GM12878 (cell line): ENCODE results near the gene PSMC3IP. TPM values are rescaled to one million over a fixed set of nuclear protein-coding genes. Genes with fewer than 3 reads are reported as not detected.

Source experiments
- ATAC-seq: fragments of 200-7000 bp; cut with Tn5 transposase; 3 replicates; pipeline ENCODE4 v1.9.1; 2020; ENCODE audit warnings: mild to moderate bottlenecking, moderate library complexity
- BruUV-seq: library from RNA; stranded (reverse); fragments of 400-500 nt; replicated peaks from 2 replicates; lab custom pipeline; 2021; lab: Mats Ljungman, UMichigan
- CTCF ChIA-PET: fragments of 300-600 bp; sonication (Branson Sonifier 250); formaldehyde crosslinking; extraction: SDS; loops from one replicate; lab custom pipeline; 2021; ENCODE audit warnings: inconsistent platforms; lab: Yijun Ruan, JAX
- POLR2A ChIA-PET: fragments of 350-600 bp; formaldehyde crosslinking; extraction: SDS; loops from one replicate; lab custom pipeline; 2021; ENCODE audit warnings: inconsistent platforms; lab: Charles Lee
- RAD21 ChIA-PET: fragments of 300-600 bp; sonication (Branson Sonifier 250); formaldehyde crosslinking; loops from one replicate; lab custom pipeline; 2023; ENCODE audit warnings: antibody characterized with exemption; ENCODE audit not compliant: unreplicated experiment; lab: Charles Lee
- SMC1A ChIA-PET: fragments of 300-600 bp; sonication (Branson Sonifier 250); formaldehyde crosslinking; loops from one replicate; lab custom pipeline; 2023; ENCODE audit not compliant: unreplicated experiment, uncharacterized antibody; lab: Charles Lee
- DNase-seq: peaks from one replicate; pipeline ENCODE4 v3.0.0-alpha.2; 2011; ENCODE audit warnings: low read depth, low spot score
- FAIRE-seq: peaks from 3 replicates; lab custom pipeline; 2011; peaks lifted over from hg19 to GRCh38; lab: Jason Lieb, UNC
- H2AFZ ChIP-seq: 2 replicates; pipeline ENCODE4 v1.6.0; 2011; ENCODE audit warnings: low read depth, low read length, control low read depth; ENCODE audit not compliant: control insufficient read depth
- H3K27ac ChIP-seq: 2 replicates; pipeline ENCODE4 v1.5.1; 2011; ENCODE audit warnings: control low read depth; ENCODE audit not compliant: control insufficient read depth, insufficient read depth
- H3K27me3 ChIP-seq, 2 experiments: replicated peaks in 1 of 2; 2 replicates each; pipeline versions ENCODE4 v1.6.0 to v1.6.1; 2011; ENCODE audit warnings: low read length in 1 of 2; ENCODE audit not compliant: control insufficient read depth in 2 of 2, insufficient read depth in 2 of 2
- H3K36me3 ChIP-seq, 2 experiments: 2 replicates each; pipeline ENCODE4 v1.5.1; 2011; ENCODE audit warnings: low read length in 1 of 2; ENCODE audit not compliant: control insufficient read depth in 2 of 2, insufficient read depth in 2 of 2
- H3K4me1 ChIP-seq: 2 replicates; pipeline ENCODE4 v1.6.1; 2011; ENCODE audit warnings: mild to moderate bottlenecking, low read length, moderate library complexity, mixed read lengths; ENCODE audit not compliant: control insufficient read depth, insufficient read depth
- H3K4me2 ChIP-seq: 2 replicates; pipeline ENCODE4 v1.6.0; 2011; ENCODE audit warnings: control low read depth; ENCODE audit not compliant: control insufficient read depth, insufficient read depth
- H3K4me3 ChIP-seq: fragments of 200-600 bp; sonication (generic); 2 replicates; pipeline ENCODE4 v1.5.1; 2016
- H3K79me2 ChIP-seq: 2 replicates; pipeline ENCODE4 v1.6.0; 2011; ENCODE audit warnings: low read length; ENCODE audit not compliant: control insufficient read depth, insufficient read depth
- H3K9ac ChIP-seq: 2 replicates; pipeline ENCODE4 v1.8.0; 2011; ENCODE audit warnings: low read length, control low read depth, mixed read lengths; ENCODE audit not compliant: control insufficient read depth, insufficient read depth
- H3K9me3 ChIP-seq: replicated peaks from 3 replicates; pipeline ENCODE4 v1.5.1; 2011; ENCODE audit warnings: mild to moderate bottlenecking, low read length; ENCODE audit not compliant: control insufficient read depth, insufficient read depth
- H4K20me1 ChIP-seq: 2 replicates; pipeline ENCODE4 v1.6.0; 2011; ENCODE audit not compliant: control insufficient read depth, insufficient read depth
- ATF3 ChIP-seq: IDR thresholded peaks from 2 replicates; pipeline ENCODE4 v1.6.1; 2011; ENCODE audit warnings: low read depth, mild to moderate bottlenecking, low read length, moderate library complexity, borderline replicate concordance; ENCODE audit errors: extremely low read depth
- BACH1 ChIP-seq: fragments of 450-650 bp; IDR thresholded peaks from 2 replicates; pipeline ENCODE4 v1.6.1; 2017; ENCODE audit warnings: mild to moderate bottlenecking, borderline replicate concordance
- BHLHE40 ChIP-seq, 2 experiments: fragments of 450-650 bp in 1 of 2; IDR thresholded peaks; 2 replicates each; pipeline ENCODE4 v1.6.1; 2011 to 2017; ENCODE audit warnings: low read depth in 2 of 2, borderline replicate concordance in 1 of 2, improper control_type of control experiment in 1 of 2, low read length in 1 of 2, mild to moderate bottlenecking in 1 of 2
- CHD2 ChIP-seq: IDR thresholded peaks from 2 replicates; pipeline ENCODE4 v1.6.1; 2011; ENCODE audit warnings: low read depth, low read length, improper control_type of control experiment, borderline replicate concordance
- DPF2 ChIP-seq: fragments of 450-650 bp; IDR thresholded peaks from 2 replicates; pipeline ENCODE4 v1.6.1; 2017; ENCODE audit warnings: mild to moderate bottlenecking
- EP300 ChIP-seq, 2 experiments: fragments of 150-350 bp in 1 of 2; IDR thresholded peaks; 2 replicates each; pipeline ENCODE4 v1.6.1; 2011 to 2012; ENCODE audit warnings: low read depth in 2 of 2, low read length in 2 of 2, borderline replicate concordance in 1 of 2, improper control_type of control experiment in 1 of 2, inconsistent platforms in 1 of 2; ENCODE audit not compliant: control insufficient read depth in 1 of 2
- IKZF2 ChIP-seq, 2 experiments: fragments of 450-650 bp; IDR thresholded peaks; 2 replicates each; pipeline ENCODE4 v1.6.1; 2017; ENCODE audit warnings: mild to moderate bottlenecking in 2 of 2, moderate library complexity in 2 of 2
- IRF3 ChIP-seq: fragments of 450-650 bp; IDR thresholded peaks from 2 replicates; pipeline ENCODE4 v1.6.1; 2014; ENCODE audit warnings: mild to moderate bottlenecking
- JUNB ChIP-seq: IDR thresholded peaks from 2 replicates; pipeline ENCODE4 v1.6.1; 2016; ENCODE audit warnings: antibody characterized with exemption, mild to moderate bottlenecking
- KDM1A ChIP-seq: fragments of 200-600 bp; sonication (generic); IDR thresholded peaks from 2 replicates; pipeline ENCODE4 v1.6.1; 2016; ENCODE audit warnings: borderline replicate concordance
- NFIC ChIP-seq: IDR thresholded peaks from 2 replicates; pipeline ENCODE4 v1.6.1; 2012; ENCODE audit warnings: low read depth, mild to moderate bottlenecking, inconsistent platforms, low read length, moderate library complexity
- PAX5 ChIP-seq: IDR thresholded peaks from 2 replicates; pipeline ENCODE4 v1.6.1; 2011; ENCODE audit warnings: low read depth, low read length, borderline replicate concordance
- PAX8 ChIP-seq: fragments of 450-650 bp; IDR thresholded peaks from 2 replicates; pipeline ENCODE4 v1.6.1; 2017; ENCODE audit warnings: mild to moderate bottlenecking, moderate library complexity
- RBBP5 ChIP-seq: fragments of 200-600 bp; sonication (generic); conservative IDR thresholded peaks from 2 replicates; pipeline ENCODE4 v1.6.1; 2016
- RUNX3 ChIP-seq: IDR thresholded peaks from 2 replicates; pipeline ENCODE4 v1.6.1; 2012; ENCODE audit warnings: low read length, inconsistent platforms
- SMAD1 ChIP-seq: fragments of 450-650 bp; IDR thresholded peaks from 2 replicates; pipeline ENCODE4 v1.6.1; 2018; ENCODE audit warnings: mild to moderate bottlenecking, low read depth; ENCODE audit not compliant: partially characterized antibody
- SMARCA5 ChIP-seq: fragments of 450-650 bp; IDR thresholded peaks from 2 replicates; pipeline ENCODE4 v1.6.1; 2017; ENCODE audit warnings: mild to moderate bottlenecking
- STAT1 ChIP-seq: fragments of 450-650 bp; conservative IDR thresholded peaks from 2 replicates; pipeline ENCODE4 v1.6.1; 2014; ENCODE audit warnings: antibody characterized with exemption, mild to moderate bottlenecking
- YY1 ChIP-seq: IDR thresholded peaks from 2 replicates; pipeline ENCODE4 v1.6.1; 2011; ENCODE audit warnings: low read depth, mild to moderate bottlenecking, low read length
- ZBTB33 ChIP-seq: fragments of 450-650 bp; IDR thresholded peaks from 2 replicates; pipeline ENCODE4 v1.6.1; 2017; ENCODE audit warnings: mild to moderate bottlenecking
- ZSCAN29 ChIP-seq: fragments of 450-650 bp; IDR thresholded peaks from 2 replicates; pipeline ENCODE4 v1.6.1; 2017; ENCODE audit warnings: mild to moderate bottlenecking, moderate library complexity
- WGBS: methylation state at CpG from one replicate; pipeline ENCODE4 v1.1.6; 2016; ENCODE audit warnings: low lambda C conversion rate; ENCODE audit not compliant: insufficient replicate concordance, insufficient coverage; ENCODE audit errors: missing lambda C conversion rate; 5-methylcytosine and 5-hydroxymethylcytosine counted together
- in situ Hi-C: fragments of 300-500 bp; cut with MboI; formaldehyde crosslinking; loops from 9 replicates; pipeline ENCODE4 v1.14.3; 2018; ENCODE audit warnings: mixed read lengths
- intact Hi-C: fragments of 100-400 bp; cut with micrococcal nuclease; formaldehyde crosslinking; loops from one replicate; pipeline ENCODE4 v1.14.2; 2022; ENCODE audit not compliant: unreplicated experiment
- polyA plus RNA-seq, 11 experiments: library from polyadenylated mRNA; depleted of rRNA in 4 of 11; unstranded in 6 of 11; stranded (reverse) in 5 of 11; fragments of >200 nt; fragmentation: Nextera tagmentation in 4 of 11; fragmentation: Illumina TruSeq in 1 of 11; extraction: Ambion mirVana in 4 of 11; extraction: Trizol in 1 of 11; gene quantifications; 1 replicate in 1 of 11; 2 replicates in 10 of 11; pipeline versions ENCODE4 v1.2.1 to v1.2.3, GENCODE V29; 2011 to 2016; ENCODE audit warnings: inconsistent platforms in 2 of 11, missing spikeins in 2 of 11, low read depth in 1 of 11
- total RNA-seq, 4 experiments: library from RNA; depleted of rRNA in 3 of 4; stranded (reverse); fragments of >200 nt in 3 of 4; fragmentation: Illumina TruSeq in 1 of 4; extraction: Trizol in 1 of 4; gene quantifications; 2 replicates each; pipeline versions ENCODE4 v1.2.1 to v1.2.3, GENCODE V29; 2013 to 2021

The PSMC3IP gene
- total and polyA plus RNA-seq, 10 of the 15 experiments (the other 5 are each of a cell fraction or from before 2014, with no cell fraction given) = 6.8 to 34.5 (median 17.7) TPM

- WGBS = 27% methylated on average over 36 of the region's 60 CpGs
- FAIRE-seq (no peak), ATAC-seq (peak; percentile 35), DNase-seq (no peak)
- Histone ChIP-seq H3K36me3 (no peaks in the 10 kb centered on the region), H3K4me3 (peak overlapping the region; percentile 53; the same call in 1 of the 2 replicates), H3K4me2 (peak overlapping the region; percentile 79), H3K27ac (peak overlapping the region; percentile 39), H3K79me2 (peaks cover 3% of the 10 kb centered on the region), H3K4me1 (peaks cover 29% of the 10 kb centered on the region), H3K27me3 (no peaks in the 10 kb centered on the region), H2AFZ (peak overlapping the region; percentile 87), H4K20me1 (no peaks in the 10 kb centered on the region), H3K9ac (peak overlapping the region; percentile 51; the same call in 1 of the 2 replicates), H3K9me3 (no peaks in the 10 kb centered on the region)
- ChIA-PET SMC1A (interaction anchor here (0.8 to 2.3 kb wide), 3 partner anchors 19 to 242 kb away, joined by 3 to 5 read pairs (median 3); no protein-coding TSS in a partner anchor), POLR2A (interaction anchor here (0.6 to 1.3 kb wide), 9 partner anchors 9 to 566 kb away, joined by 3 to 9 read pairs (median 5); partner anchors contain the start of gene PSMC3IP), RAD21 (interaction anchor here (1.2 to 1.9 kb wide), 3 partner anchors 47 to 128 kb away, joined by 4 to 9 read pairs (median 5); no protein-coding TSS in a partner anchor), CTCF (interaction anchor here (1.0 to 2.6 kb wide), 8 partner anchors 11 to 105 kb away, joined by 3 to 10 read pairs (median 6); partner anchors contain the start of gene PSMC3IP)
- no TSS peak for BruUV-seq
- intact Hi-C loops (no loop called here), in situ Hi-C loops (no loop called here)
- TF ChIP-seq IKZF2 (IDR thresholded peaks at IDR 0.05) (0 out of 4 replicates have a peak, but pooled peaks have one; percentile 6), BHLHE40 (IDR thresholded peaks at IDR 0.05; ENCODE audit: borderline replicate concordance in 1 of 2, low read depth in 2 of 2, low read length in 1 of 2) (peak in 1 of 2 experiments; percentile 66; a peak in 2 of 4 replicates), CHD2 (no peak), YY1 (0 out of 2 replicates have a peak, but pooled peaks have one; percentile 24), PAX8 (no peak), IRF3 (no peak), BACH1 (peak; percentile 68; the same call in 1 of the 2 replicates), SMARCA5 (peak; percentile 90), PAX5 (no peak), ATF3 (no peak), KDM1A (no peak), EP300 (IDR thresholded peaks at IDR 0.05; ENCODE audit: borderline replicate concordance in 1 of 2, control insufficient read depth in 1 of 2, low read depth in 2 of 2, low read length in 2 of 2) (no peak), JUNB (no peak), NFIC (no peak), RBBP5 (no peak), ZSCAN29 (peak; percentile 75), ZBTB33 (no peak), DPF2 (peak; percentile 51), STAT1 (0 out of 2 replicates have a peak, but pooled peaks have one; percentile 29), SMAD1 (no peak), RUNX3 (peak; percentile 21; the same call in 1 of the 2 replicates)
Measured at GRCh38 chr17:42531455-42532354, 45.8 kb downstream of the PSMC3IP start.
